Fibroblast of villous mesenchyme (primary cell): Measurements from ENCODE around the gene BPHL. TPM values are rescaled to one million over a fixed set of nuclear protein-coding genes. Genes with fewer than 3 reads are reported as not detected.
A peak's percentile ranks its signal among the peaks of the same experiment; 100 is the strongest.
"Not testable (repeated sequence)": the region's sequence is repeated elsewhere in the genome, so short reads cannot be mapped to it uniquely, and the experiment has no call there.

Source experiments
- DNase-seq: peaks from one replicate; pipeline ENCODE4 v3.0.0-alpha.2; 2010; ENCODE audit warnings: low read depth
- H3K4me3 ChIP-seq: 2 replicates; pipeline ENCODE4 v1.5.1; 2011; ENCODE audit warnings: low read depth, mild to moderate bottlenecking, low read length
- total RNA-seq: library from RNA; depleted of rRNA; stranded (reverse); fragments of >200 nt; gene quantifications from 2 replicates; pipeline ENCODE4 v1.2.3, GENCODE V29; 2012
- TF ChIP-seq, protein P1 (sequence below): IDR thresholded peaks from 2 replicates; pipeline ENCODE4 v1.5.1; 2012; ENCODE audit warnings: low read depth, mild to moderate bottlenecking, low read length; ENCODE audit not compliant: insufficient read depth

The BPHL gene
- total RNA-seq, 1 donor = 17.3 TPM

DNA sequence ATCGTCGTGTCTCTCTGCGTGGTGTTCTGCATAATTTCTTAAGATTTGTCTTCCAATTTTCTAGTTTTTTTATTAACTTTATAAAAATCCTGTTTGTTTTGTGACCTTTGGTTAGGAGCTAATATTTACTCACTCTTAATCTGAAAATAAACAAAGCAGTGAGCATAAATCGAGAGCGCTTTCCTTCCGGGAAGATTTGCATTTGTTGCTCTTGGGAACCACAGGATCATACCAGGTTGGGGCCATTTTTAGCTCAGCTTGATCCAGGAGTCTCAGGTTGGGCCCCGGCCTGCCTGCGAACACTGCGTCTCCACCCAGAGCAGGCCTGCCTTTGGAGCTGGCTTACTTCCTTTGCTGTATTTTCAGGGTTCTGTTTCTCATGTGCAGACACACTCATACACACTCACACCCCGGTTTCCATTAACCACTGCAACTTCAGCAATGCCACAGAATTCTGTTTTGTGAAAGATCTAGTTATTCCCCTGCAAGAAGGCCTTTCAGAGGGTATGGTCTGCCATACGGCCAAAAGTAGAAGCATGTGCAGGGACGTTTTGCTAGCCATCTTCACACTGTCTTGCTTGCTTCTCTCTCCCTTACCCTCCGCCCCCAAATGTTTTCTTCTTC is 17.3 kb downstream of the BPHL start:
- DNase-seq = no peak
- TF ChIP-seq, protein P1, sequence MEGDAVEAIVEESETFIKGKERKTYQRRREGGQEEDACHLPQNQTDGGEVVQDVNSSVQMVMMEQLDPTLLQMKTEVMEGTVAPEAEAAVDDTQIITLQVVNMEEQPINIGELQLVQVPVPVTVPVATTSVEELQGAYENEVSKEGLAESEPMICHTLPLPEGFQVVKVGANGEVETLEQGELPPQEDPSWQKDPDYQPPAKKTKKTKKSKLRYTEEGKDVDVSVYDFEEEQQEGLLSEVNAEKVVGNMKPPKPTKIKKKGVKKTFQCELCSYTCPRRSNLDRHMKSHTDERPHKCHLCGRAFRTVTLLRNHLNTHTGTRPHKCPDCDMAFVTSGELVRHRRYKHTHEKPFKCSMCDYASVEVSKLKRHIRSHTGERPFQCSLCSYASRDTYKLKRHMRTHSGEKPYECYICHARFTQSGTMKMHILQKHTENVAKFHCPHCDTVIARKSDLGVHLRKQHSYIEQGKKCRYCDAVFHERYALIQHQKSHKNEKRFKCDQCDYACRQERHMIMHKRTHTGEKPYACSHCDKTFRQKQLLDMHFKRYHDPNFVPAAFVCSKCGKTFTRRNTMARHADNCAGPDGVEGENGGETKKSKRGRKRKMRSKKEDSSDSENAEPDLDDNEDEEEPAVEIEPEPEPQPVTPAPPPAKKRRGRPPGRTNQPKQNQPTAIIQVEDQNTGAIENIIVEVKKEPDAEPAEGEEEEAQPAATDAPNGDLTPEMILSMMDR = no peak
- no peak overlapping the region for H3K4me3 ChIP-seq

DNA sequence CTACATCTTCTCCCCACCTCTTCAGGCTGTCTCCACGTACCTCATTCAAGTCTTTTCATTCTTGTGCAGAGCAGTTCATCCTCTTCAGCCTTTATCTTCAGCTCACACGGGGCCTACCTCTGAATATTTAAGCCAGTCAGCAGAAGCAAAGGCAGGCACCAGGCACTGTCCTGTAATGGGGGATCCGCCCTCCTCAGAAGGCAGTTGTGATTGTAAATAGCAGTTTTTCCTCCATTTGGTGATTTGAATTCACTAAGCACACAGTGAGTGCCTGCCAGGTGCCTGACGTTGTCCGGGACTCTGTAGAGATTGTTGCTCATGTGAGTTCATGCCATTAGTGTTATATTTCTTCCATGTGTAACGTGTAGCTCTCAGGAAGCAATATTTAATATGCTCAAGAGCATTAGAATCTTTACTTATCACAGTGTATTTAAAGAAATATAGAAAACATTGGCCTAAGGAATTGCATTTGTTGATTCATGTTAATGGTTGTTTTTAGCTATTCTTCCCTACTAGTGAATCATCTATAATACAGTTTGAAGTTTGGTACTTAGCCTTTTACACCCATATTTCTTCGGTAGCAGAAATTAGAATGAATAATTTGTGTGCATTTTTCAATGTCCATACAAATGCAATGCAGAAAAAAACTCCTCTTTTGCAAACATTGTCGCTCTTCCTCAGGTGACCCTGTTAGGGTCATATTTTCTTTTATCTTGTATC is 17.9 kb downstream of the BPHL start:
- TF ChIP-seq, protein P1 = no peak
- no peak overlapping the region for H3K4me3 ChIP-seq
- no peak for DNase-seq

DNA sequence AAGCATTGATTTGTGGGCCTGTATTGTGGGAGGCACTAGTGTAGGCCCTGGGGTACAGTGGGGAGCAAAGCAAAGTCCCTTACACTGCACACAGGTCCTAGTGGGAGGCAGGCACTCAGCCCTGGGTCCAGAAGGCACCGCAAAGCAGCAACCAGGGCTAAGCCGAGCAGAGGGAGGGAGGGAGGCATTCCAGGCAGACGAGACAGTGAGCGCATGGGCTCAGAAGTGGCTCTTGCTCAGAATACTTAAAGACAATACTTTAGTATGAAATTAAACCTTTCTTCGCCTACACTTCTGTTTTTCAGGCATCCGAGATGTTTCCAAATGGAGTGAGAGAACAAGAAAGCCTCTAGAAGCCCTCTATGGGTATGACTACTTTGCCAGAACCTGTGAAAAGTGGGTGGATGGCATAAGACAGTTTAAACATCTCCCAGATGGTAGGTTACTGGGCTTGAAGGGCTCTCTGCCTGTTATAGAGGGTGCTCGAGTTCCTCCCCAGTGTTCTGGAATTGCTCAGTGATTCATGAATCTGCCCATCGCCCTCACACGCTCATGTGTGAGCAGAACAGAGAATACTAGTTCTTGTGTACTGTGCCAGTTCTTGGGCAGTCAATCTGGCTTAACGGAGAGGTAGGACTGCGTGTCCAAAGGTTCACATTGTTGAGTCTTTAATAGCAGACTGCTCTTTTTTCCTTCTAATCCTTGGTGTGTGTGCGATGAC is 18.7 kb downstream of the BPHL start:
- no peak for DNase-seq
- TF ChIP-seq, protein P1 = no peak
- H3K4me3 ChIP-seq = no peak overlapping the region

DNA sequence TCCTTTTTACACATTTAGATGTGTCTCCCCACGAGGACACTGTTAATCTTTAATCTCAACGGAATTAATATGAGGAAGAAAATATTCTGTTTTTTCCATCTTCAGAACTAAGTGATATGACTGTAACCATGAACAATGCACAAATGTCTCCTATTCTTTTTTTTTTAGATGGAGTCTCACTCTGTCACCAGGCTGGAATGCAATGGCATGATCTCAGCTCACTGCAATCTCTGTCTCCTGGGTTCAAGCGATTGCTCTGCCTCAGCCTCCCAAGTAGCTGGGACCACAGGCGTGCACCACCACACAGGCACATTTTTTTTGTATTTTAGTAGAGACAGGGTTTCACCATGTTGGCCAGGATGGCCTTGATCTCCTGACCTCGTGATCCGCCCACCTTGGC is 19.4 kb downstream of the BPHL start:
- not testable (repeated sequence) for H3K4me3 ChIP-seq, DNase-seq

DNA sequence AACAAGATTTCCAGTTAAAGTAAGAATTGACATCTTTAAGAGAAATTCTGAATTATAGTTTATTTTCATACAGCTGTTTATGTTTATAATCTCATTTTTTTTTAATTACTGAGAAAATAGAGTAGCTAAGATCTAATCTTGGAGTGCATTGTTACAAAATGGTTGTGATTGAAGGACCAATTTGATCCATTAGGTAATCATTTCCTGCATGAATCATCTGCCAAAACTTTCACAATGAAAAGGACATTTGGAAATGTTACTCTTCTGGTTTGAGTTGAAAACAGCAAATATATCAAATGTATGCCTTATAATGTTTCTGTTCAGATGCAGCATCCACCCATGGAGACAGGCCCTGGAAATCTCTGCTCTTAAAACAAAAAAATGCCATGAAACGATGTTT is 19.8 kb downstream of the BPHL start:
- DNase-seq = peak; percentile 40
- H3K4me3 ChIP-seq = no peak overlapping the region
- TF ChIP-seq, protein P1 = no peak

DNA sequence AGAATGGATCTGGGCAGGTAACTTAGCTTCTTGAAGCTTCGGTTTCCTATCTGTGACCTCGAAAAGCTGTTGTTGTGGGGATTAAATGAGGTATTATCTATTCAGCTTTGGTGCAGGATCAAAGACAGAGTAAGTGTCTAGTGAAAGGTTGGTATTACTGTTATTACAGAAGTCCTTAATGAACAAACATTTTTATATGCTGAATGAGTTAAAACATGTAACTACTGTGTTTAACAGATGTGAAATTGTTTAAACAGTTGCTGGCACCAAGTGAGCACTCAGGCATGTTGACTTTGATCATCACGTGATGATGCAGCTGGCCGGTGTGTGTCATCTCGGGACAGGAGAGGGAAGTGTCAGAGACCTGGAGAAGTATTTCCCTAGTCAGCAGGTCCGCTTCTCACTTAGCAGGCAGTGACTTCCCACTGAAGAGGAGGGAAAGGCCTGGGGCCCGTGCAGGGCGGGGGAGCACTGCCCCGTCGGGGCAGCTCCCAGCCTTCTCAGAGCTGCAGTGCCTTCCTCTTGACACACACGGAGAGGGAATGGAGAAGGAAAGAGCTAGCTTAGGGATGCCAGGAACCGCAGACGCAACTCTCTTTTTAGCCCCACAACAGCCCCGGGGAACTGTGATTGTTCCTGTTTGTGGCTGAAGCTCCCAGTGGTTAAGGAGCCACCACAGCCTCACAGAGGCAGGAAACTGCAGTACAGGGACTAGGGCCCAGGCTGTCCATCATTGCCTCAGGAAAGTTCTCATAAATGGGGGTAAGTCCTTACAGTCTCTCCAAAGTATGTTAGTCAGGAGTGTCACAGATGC is 20.8 kb downstream of the BPHL start:
- peak; percentile 84 for DNase-seq
- no peak overlapping the region for H3K4me3 ChIP-seq
- TF ChIP-seq, protein P1 = no peak
